ENCODE data around the gene APOC4.

APOC4 gene

GRCh38 chr19:44975444-44975843, 33.4 kb downstream of the APOC4 start:
- Histone ChIP-seq H3K4me1 (ENCODE audit: control extremely low read depth in 1 of 4, control insufficient read depth in 4 of 4, insufficient read depth in 4 of 4, low read length in 3 of 4) (no peaks in the 10 kb centered on the region), H3K36me3 (ENCODE audit: control insufficient read depth in 4 of 4, insufficient read depth in 4 of 4, low read length in 3 of 4) (peaks cover 14 to 69% (median 60%) of the 10 kb centered on the region in 4 experiments), H3K9me3 (ENCODE audit: control extremely low read depth in 1 of 5, control insufficient read depth in 4 of 5, insufficient read depth in 2 of 5, low read depth in 1 of 5, low read length in 4 of 5) (no peaks in the 10 kb centered on the region), H3K27me3 (replicated peaks in 2 of 5; ENCODE audit: control insufficient read depth in 4 of 5, insufficient read depth in 5 of 5, low read length in 4 of 5) (no peaks in the 10 kb centered on the region), H3K27ac (ENCODE audit: insufficient read depth in 1 of 2, low read depth in 1 of 2, low read length in 2 of 2, poor library complexity in 1 of 2, severe bottlenecking in 2 of 2) (no peak overlapping the region), H3K4me3 (ENCODE audit: control insufficient read depth in 1 of 7, extremely low read depth in 1 of 7, insufficient read depth in 4 of 7, low read depth in 2 of 7, low read length in 6 of 7) (no peak overlapping the region)
- WGBS (ENCODE audit: insufficient coverage), result 100% methylated on average over 1 of the region's 4 CpGs
- DNase-seq, result no peak
- ChIA-PET CTCF (interaction anchor here (1.0 to 1.8 kb wide), 3 partner anchors 10 to 14 kb away, joined by 3 to 9 read pairs (median 4); no protein-coding TSS in a partner anchor), POLR2A (no interaction called here)

- POLR2A ChIA-PET, result no interaction called here
- CTCF ChIA-PET, result no interaction called here
- DNase-seq, result no peak
- 96% methylated on average over 8 of the region's 9 CpGs for whole genome bisulfite sequencing (ENCODE audit: insufficient coverage)
- Histone ChIP-seq H3K27ac (ENCODE audit: insufficient read depth in 1 of 2, low read depth in 1 of 2, low read length in 2 of 2, poor library complexity in 1 of 2, severe bottlenecking in 2 of 2) (no peak overlapping the region), H3K4me1 (ENCODE audit: control extremely low read depth in 1 of 4, control insufficient read depth in 4 of 4, insufficient read depth in 4 of 4, low read length in 3 of 4) (peaks cover 0 to 2% (median 0%) of the 10 kb centered on the region in 4 experiments), H3K36me3 (ENCODE audit: control insufficient read depth in 4 of 4, insufficient read depth in 4 of 4, low read length in 3 of 4) (peaks cover 4 to 73% (median 47%) of the 10 kb centered on the region in 4 experiments), H3K27me3 (replicated peaks in 2 of 5; ENCODE audit: control insufficient read depth in 4 of 5, insufficient read depth in 5 of 5, low read length in 4 of 5) (no peaks in the 10 kb centered on the region), H3K4me3 (ENCODE audit: control insufficient read depth in 1 of 7, extremely low read depth in 1 of 7, insufficient read depth in 4 of 7, low read depth in 2 of 7, low read length in 6 of 7) (no peak overlapping the region), H3K9me3 (ENCODE audit: control extremely low read depth in 1 of 5, control insufficient read depth in 4 of 5, insufficient read depth in 2 of 5, low read depth in 1 of 5, low read length in 4 of 5) (no peaks in the 10 kb centered on the region)
These were observed 42.0 kb downstream of the APOC4 start for GRCh38 chr19:44984005-44984404.

DNA sequence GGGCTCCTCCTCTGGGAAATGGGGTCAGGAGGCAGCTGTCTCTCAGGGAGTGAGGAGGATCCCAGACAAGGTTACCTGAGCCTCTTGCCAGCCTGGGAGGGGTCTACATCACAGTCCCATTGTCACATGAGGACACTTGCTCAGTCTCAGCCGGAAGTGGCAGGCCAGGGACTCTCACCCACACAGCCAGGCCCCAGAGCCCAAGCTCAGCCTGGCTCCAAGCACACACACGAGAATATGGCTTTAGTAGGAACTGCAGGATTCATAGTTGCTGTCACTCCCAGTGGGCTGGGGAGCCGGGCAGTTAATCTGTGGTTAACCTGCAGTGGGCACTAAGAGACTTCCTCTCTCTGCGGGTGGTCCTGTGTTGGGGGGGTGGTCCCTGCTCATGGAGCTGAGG, 43.4 kb downstream of the APOC4 start:
- POLR2A ChIA-PET, result no interaction called here
- CTCF ChIA-PET, result interaction anchor here (1.4 to 2.9 kb wide), 2 partner anchors 74 to 76 kb away, joined by 3 to 7 read pairs; no protein-coding TSS in a partner anchor
- Histone ChIP-seq H3K27ac (ENCODE audit: insufficient read depth in 1 of 2, low read depth in 1 of 2, low read length in 2 of 2, poor library complexity in 1 of 2, severe bottlenecking in 2 of 2) (peak overlapping the region in 1 of 2 experiments; percentile 14), H3K9me3 (ENCODE audit: control extremely low read depth in 1 of 5, control insufficient read depth in 4 of 5, insufficient read depth in 2 of 5, low read depth in 1 of 5, low read length in 4 of 5) (no peaks in the 10 kb centered on the region), H3K4me1 (ENCODE audit: control extremely low read depth in 1 of 4, control insufficient read depth in 4 of 4, insufficient read depth in 4 of 4, low read length in 3 of 4) (peaks cover 0 to 2% (median 0%) of the 10 kb centered on the region in 4 experiments), H3K4me3 (ENCODE audit: control insufficient read depth in 1 of 7, extremely low read depth in 1 of 7, insufficient read depth in 4 of 7, low read depth in 2 of 7, low read length in 6 of 7) (no peak overlapping the region), H3K36me3 (ENCODE audit: control insufficient read depth in 4 of 4, insufficient read depth in 4 of 4, low read length in 3 of 4) (peaks cover 0 to 72% (median 45%) of the 10 kb centered on the region in 4 experiments), H3K27me3 (replicated peaks in 2 of 5; ENCODE audit: control insufficient read depth in 4 of 5, insufficient read depth in 5 of 5, low read length in 4 of 5) (no peaks in the 10 kb centered on the region)
- no peak for DNase-seq
- WGBS (ENCODE audit: insufficient coverage), result 83% methylated on average over 2 of the region's 4 CpGs

- Histone ChIP-seq H3K4me1 (ENCODE audit: control extremely low read depth in 1 of 4, control insufficient read depth in 4 of 4, insufficient read depth in 4 of 4, low read length in 3 of 4) (peaks cover 0 to 2% (median 0%) of the 10 kb centered on the region in 4 experiments), H3K27ac (ENCODE audit: insufficient read depth in 1 of 2, low read depth in 1 of 2, low read length in 2 of 2, poor library complexity in 1 of 2, severe bottlenecking in 2 of 2) (no peak overlapping the region), H3K27me3 (replicated peaks in 2 of 5; ENCODE audit: control insufficient read depth in 4 of 5, insufficient read depth in 5 of 5, low read length in 4 of 5) (no peaks in the 10 kb centered on the region), H3K36me3 (ENCODE audit: control insufficient read depth in 4 of 4, insufficient read depth in 4 of 4, low read length in 3 of 4) (peaks cover 0 to 79% (median 53%) of the 10 kb centered on the region in 4 experiments), H3K4me3 (ENCODE audit: control insufficient read depth in 1 of 7, extremely low read depth in 1 of 7, insufficient read depth in 4 of 7, low read depth in 2 of 7, low read length in 6 of 7) (no peak overlapping the region), H3K9me3 (ENCODE audit: control extremely low read depth in 1 of 5, control insufficient read depth in 4 of 5, insufficient read depth in 2 of 5, low read depth in 1 of 5, low read length in 4 of 5) (no peaks in the 10 kb centered on the region)
- CTCF ChIA-PET, result interaction anchor here (0.7 to 2.9 kb wide), 3 partner anchors 10 to 75 kb away, joined by 3 to 7 read pairs (median 3); no protein-coding TSS in a partner anchor
- DNase-seq, result no peak
- POLR2A ChIA-PET, result no interaction called here
- WGBS (ENCODE audit: insufficient coverage), result 89% methylated on average over 5 of the region's 7 CpGs
These were observed 44.4 kb downstream of the APOC4 start for GRCh38 chr19:44986389-44986788.

- peaks cover 0 to 2% (median 0%) of the 10 kb centered on the region in 4 experiments for H3K4me1 ChIP-seq (ENCODE audit: control extremely low read depth in 1 of 4, control insufficient read depth in 4 of 4, insufficient read depth in 4 of 4, low read length in 3 of 4)
- 93% methylated on average over 15 of the region's 20 CpGs for WGBS (ENCODE audit: insufficient coverage)
- H3K27me3 ChIP-seq (replicated peaks in 2 of 5; ENCODE audit: control insufficient read depth in 4 of 5, insufficient read depth in 5 of 5, low read length in 4 of 5), result no peaks in the 10 kb centered on the region
- H3K9me3 ChIP-seq (ENCODE audit: control extremely low read depth in 1 of 5, control insufficient read depth in 4 of 5, insufficient read depth in 2 of 5, low read depth in 1 of 5, low read length in 4 of 5), result no peaks in the 10 kb centered on the region
- H3K27ac ChIP-seq (ENCODE audit: insufficient read depth in 1 of 2, low read depth in 1 of 2, low read length in 2 of 2, poor library complexity in 1 of 2, severe bottlenecking in 2 of 2), result no peak overlapping the region
- peaks cover 0 to 87% (median 57%) of the 10 kb centered on the region in 4 experiments for H3K36me3 ChIP-seq (ENCODE audit: control insufficient read depth in 4 of 4, insufficient read depth in 4 of 4, low read length in 3 of 4)
- POLR2A ChIA-PET, result no interaction called here
- CTCF ChIA-PET, result interaction anchor here (1.3 to 2.9 kb wide), 2 partner anchors 13 to 74 kb away, joined by 4 to 7 read pairs; no protein-coding TSS in a partner anchor
- no peak for DNase-seq
- H3K4me3 ChIP-seq (ENCODE audit: control insufficient read depth in 1 of 7, extremely low read depth in 1 of 7, insufficient read depth in 4 of 7, low read depth in 2 of 7, low read length in 6 of 7), result no peak overlapping the region
These were observed 45.2 kb downstream of the APOC4 start for GRCh38 chr19:44987148-44987675.

- no peaks in the 10 kb centered on the region for H3K9me3 ChIP-seq (ENCODE audit: control extremely low read depth in 1 of 5, control insufficient read depth in 4 of 5, insufficient read depth in 2 of 5, low read depth in 1 of 5, low read length in 4 of 5)
- peaks cover 0 to 2% (median 0%) of the 10 kb centered on the region in 4 experiments for H3K4me1 ChIP-seq (ENCODE audit: control extremely low read depth in 1 of 4, control insufficient read depth in 4 of 4, insufficient read depth in 4 of 4, low read length in 3 of 4)
- H3K4me3 ChIP-seq (ENCODE audit: control insufficient read depth in 1 of 7, extremely low read depth in 1 of 7, insufficient read depth in 4 of 7, low read depth in 2 of 7, low read length in 6 of 7), result no peak overlapping the region
- no peak overlapping the region for H3K27ac ChIP-seq (ENCODE audit: insufficient read depth in 1 of 2, low read depth in 1 of 2, low read length in 2 of 2, poor library complexity in 1 of 2, severe bottlenecking in 2 of 2)
- no peak for DNase-seq
- POLR2A ChIA-PET, result interaction anchor here (0.7 to 1.2 kb wide), 2 partner anchors 14 to 17 kb away, joined by 3 to 4 read pairs; no protein-coding TSS in a partner anchor
- CTCF ChIA-PET, result interaction anchor here (1.2 to 2.9 kb wide), 7 partner anchors 9 to 73 kb away, joined by 4 to 11 read pairs (median 6); no protein-coding TSS in a partner anchor
- peaks cover 0 to 86% (median 57%) of the 10 kb centered on the region in 4 experiments for H3K36me3 ChIP-seq (ENCODE audit: control insufficient read depth in 4 of 4, insufficient read depth in 4 of 4, low read length in 3 of 4)
- WGBS (ENCODE audit: insufficient coverage), result 100% methylated on average over 9 of the region's 9 CpGs
- H3K27me3 ChIP-seq (replicated peaks in 2 of 5; ENCODE audit: control insufficient read depth in 4 of 5, insufficient read depth in 5 of 5, low read length in 4 of 5), result no peaks in the 10 kb centered on the region
These were observed 46.2 kb downstream of the APOC4 start for GRCh38 chr19:44988273-44988672.

GRCh38 chr19:44988896-44989556, 47.0 kb downstream of the APOC4 start:
- H3K27ac ChIP-seq (ENCODE audit: insufficient read depth in 1 of 2, low read depth in 1 of 2, low read length in 2 of 2, poor library complexity in 1 of 2, severe bottlenecking in 2 of 2), result no peak overlapping the region
- peaks cover 0 to 89% (median 57%) of the 10 kb centered on the region in 4 experiments for H3K36me3 ChIP-seq (ENCODE audit: control insufficient read depth in 4 of 4, insufficient read depth in 4 of 4, low read length in 3 of 4)
- H3K4me1 ChIP-seq (ENCODE audit: control extremely low read depth in 1 of 4, control insufficient read depth in 4 of 4, insufficient read depth in 4 of 4, low read length in 3 of 4), result peaks cover 0 to 2% (median 0%) of the 10 kb centered on the region in 4 experiments
- H3K9me3 ChIP-seq (ENCODE audit: control extremely low read depth in 1 of 5, control insufficient read depth in 4 of 5, insufficient read depth in 2 of 5, low read depth in 1 of 5, low read length in 4 of 5), result no peaks in the 10 kb centered on the region
- ChIA-PET POLR2A (interaction anchor here (0.7 to 1.2 kb wide), 3 partner anchors 11 to 16 kb away, joined by 3 to 4 read pairs (median 3); no protein-coding TSS in a partner anchor), CTCF (interaction anchor here (0.8 to 2.5 kb wide), 10 partner anchors 10 to 94 kb away, joined by 3 to 11 read pairs (median 5); no protein-coding TSS in a partner anchor)
- H3K4me3 ChIP-seq (ENCODE audit: control insufficient read depth in 1 of 7, extremely low read depth in 1 of 7, insufficient read depth in 4 of 7, low read depth in 2 of 7, low read length in 6 of 7), result no peak overlapping the region
- no peaks in the 10 kb centered on the region for H3K27me3 ChIP-seq (replicated peaks in 2 of 5; ENCODE audit: control insufficient read depth in 4 of 5, insufficient read depth in 5 of 5, low read length in 4 of 5)
- peak; percentile 68 to 78 (median 75) for DNase-seq
- WGBS (ENCODE audit: insufficient coverage), result 93% methylated on average over 14 of the region's 15 CpGs

Data from common myeloid progenitor, CD34-positive (primary cell).